Stimulated activated CD8-positive, alpha-beta memory T cell treated with anti-CD3 and anti-CD28 coated beads, Interleukin-7, amount 100 ng/mL, for 1 hour (primary cell): ENCODE results near the gene SLC19A2.
A peak's percentile ranks its signal among the peaks of the same experiment; 100 is the strongest.

Source experiments
- DNase-seq, 2 donors: peaks; one replicate each; pipeline ENCODE4 v3.0.0-alpha.2; 2020; ENCODE audit warnings: low read depth in 2 of 2

Gene SLC19A2

DNA sequence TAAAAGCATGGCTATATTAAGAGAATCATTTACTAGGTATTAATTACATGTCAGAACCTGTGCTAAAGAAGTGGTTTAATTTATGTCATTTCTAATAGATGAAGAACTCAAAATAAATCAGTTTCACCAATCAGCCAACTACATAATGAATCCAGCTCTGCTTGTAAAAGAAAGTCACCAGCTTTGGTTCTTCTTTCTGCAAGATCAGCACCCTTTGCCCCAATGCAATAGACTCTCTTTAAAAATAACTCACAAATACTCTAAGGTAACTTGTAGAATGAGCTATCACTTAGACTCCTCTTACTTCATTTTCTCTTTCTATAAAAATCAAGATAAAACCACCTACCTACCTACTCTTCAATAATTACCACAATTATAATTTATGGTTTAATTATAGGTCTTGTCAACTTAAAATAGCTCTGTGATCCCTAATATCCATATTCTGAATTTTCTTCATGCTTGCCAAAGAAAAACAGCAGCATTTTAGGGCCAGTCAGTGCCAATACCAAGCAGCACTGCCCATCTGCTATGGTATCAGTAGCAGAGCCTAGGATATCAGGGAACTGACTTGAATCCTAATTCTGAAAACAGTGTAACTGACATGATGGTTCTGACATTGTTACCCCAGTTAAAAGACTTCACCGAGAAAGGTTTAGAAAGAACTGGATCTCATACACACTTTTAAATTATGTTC is 11.3 kb downstream of the SLC19A2 start:
- DNase-seq, result no peak

DNA sequence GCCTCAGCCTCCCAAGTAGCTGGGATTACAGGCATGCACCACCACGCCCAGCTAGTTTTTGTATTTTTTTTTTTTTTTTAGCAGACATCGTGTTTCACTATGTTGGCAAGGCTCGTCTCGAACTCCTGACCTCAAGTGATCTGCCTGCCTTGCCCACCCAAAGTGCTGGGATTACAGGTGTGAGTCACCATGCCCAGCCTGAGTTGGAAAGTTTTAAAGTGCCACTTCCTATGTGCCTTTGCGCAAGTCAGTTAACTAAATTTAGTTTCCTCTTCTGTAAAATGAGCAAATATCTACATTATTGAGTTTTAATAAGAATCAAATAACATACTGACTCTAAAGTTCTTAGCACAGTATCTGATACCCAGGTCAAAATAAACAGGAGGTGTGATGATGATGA is 12.4 kb downstream of the SLC19A2 start:
- DNase-seq, result no peak

DNA sequence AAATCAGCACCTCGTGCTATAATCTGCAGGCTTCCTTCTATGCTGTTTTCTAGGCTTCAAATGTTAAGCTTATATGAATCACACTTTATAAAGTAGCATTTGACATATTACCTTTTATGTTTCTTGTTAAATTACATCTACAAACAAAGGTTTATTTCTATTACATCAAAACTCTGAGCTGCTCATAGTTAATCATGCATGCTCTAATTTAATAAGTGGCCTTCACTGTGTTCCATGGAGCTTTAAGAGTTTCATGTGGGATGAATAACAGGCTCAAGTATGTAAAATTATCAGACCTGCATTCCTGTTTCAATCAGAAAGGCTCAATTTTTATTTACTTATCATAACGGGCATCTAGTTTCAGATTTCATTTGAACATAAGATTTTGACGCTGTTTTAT is 13.0 kb downstream of the SLC19A2 start:
- DNase-seq, result no peak

DNA sequence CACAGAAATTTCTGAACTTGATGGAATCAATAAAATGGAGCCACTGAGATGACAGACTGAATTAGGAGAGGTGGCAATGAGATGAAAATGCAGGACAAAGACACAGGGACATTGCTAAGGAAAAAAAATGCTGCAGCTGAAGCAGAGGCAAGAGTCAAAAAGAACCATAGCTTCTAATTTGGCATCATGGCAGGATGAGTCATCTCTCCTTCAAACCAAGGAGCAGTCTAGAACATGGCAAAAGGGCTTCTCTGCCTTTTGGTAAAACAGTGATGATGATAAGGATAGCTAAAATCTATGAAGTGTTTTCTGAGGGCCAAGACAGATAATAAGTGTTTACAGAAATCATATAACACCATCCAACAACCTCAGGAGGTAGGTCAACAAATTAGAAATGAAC is 16.8 kb downstream of the SLC19A2 start:
- DNase-seq, result no peak

DNA sequence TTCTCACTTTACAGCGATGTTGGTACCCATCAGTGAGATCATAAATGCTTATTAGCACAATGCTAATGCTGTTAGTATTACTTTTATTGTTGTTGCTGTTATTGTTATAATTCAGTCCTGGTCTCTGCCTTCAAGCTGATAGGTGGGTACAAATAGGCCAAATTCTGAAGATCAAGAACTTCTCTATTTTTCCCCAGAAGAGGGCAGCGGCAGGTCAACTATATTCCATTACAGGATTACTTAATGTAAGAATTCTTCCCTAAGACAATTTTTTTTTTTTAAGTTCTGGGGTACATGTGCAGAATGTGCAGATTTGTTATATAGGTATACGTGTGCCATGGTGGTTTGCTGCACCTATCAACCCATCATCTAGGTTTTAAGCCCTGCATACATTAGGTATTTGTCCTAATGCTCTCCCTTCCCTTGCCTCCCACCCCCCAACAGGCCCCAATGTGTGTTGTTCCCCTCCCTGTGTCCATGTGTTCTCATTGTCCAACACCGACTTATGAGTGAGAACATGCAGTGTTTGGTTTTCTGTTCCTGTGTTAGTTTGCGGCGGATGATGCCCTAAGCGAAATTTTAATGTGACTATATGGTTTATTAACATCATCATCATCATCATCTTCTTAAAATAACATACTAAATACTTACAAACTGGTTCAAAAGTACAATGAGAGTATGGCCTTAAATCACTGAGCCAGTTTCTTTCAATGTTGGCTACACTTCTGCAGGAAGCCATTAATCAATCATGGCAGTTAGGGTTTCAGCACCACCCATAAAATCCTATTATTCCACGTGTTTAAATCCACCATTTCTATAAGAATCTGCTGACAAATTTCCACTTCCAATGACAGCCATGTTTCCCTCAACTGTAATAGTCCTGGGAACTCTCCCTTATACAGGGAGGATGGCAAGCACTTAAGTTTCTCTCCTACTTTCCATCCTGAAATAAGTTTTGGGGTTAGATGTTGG is 19.2 kb downstream of the SLC19A2 start:
- DNase-seq, result no peak

DNA sequence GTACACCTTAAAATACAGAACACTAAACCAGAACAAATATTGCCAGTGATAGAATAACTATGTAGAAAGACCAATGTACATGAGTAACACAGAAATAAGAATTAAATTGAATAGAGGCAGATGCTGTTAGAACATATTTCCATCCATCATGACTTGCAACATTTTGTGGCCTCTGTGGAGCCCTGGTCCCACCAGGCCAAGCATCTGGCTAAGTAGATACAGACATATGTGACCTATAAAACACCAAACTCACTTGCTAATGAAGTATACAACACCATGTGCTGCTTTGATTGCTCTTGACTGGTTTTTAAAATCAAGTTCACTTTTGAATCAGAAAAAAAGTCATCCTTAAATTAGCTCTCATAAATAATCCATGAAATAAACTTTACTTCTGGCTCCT is 20.5 kb downstream of the SLC19A2 start:
- DNase-seq, result no peak

DNA sequence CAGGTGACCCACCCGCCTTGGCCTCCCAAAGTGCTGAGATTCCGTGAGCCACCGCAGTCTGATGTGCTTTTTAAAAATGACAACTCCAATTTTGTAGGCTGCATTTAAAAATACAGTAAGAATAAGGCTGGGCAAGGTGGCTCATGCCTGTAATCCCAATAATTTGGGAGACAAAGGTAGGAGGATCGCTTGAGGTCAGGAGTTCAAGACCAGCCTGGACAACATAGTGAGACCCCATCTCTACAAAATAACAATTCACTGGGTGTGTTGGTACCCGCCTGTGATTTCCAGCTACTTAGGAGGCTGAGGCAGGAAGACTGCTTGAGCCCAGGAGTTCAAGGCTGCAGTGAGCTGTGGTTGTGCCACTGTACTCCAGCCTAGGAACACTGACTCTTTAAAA is 23.4 kb downstream of the SLC19A2 start:
- DNase-seq, result no peak

DNA sequence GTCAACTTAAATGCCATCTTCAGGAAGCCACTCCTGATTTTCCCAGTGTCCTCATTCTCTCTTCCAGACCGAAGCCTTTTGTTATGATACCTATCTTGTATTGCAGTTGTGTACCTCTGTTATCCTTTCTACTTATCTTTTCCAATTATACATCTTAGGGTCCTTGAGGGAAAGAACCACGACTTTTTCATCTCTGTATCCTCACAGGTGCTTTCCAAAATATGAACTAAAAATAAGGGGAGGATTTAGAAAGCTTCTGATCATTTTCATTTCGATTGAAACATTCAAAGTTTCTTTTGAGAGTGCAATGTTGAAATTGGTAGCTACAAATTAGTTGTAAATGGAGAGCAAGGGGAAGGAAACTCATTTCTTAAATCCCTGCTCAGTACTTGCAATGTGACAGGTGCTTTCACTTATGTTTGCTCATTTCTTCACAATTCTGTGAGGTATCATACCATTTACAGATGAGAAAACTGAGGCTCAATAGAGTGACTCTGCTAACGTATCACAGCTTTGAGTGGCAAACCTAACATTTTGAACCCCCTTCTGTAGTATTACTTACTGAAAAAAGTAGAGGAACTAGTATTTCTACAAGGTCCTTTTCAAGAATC is 24.2 kb downstream of the SLC19A2 start:
- DNase-seq, result no peak

DNA sequence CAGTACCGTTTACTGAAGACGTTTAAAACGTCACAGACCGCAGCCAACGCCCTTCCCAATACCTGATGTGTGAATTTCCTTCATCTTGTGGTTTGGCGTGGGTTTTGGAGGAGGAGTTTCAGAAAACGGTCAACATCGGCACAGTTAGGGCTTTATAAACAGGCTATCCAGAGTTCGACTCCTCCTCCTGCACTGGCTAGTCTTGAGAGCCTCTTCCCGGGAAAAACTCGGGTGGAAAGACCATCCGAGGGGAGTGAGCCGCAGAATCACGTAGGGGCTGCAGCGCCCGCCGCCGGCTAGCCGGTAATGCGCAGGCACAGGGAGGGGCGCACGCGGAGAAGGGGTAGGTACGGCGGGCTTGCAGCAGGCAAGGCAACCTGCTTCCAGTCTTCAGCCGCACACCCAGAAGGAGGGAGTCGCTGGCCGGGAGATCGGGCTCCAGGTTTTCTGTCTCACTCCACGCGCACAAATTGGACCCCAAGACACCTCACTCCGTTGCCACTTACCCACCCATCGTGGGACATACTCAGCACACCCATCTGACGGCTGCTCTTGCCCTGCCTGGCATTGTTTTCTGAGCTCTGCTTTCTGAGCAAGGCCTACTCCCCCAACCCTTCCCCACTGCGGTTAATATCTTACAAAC is 25.4 kb downstream of the SLC19A2 start:
- DNase-seq, result no peak

DNA sequence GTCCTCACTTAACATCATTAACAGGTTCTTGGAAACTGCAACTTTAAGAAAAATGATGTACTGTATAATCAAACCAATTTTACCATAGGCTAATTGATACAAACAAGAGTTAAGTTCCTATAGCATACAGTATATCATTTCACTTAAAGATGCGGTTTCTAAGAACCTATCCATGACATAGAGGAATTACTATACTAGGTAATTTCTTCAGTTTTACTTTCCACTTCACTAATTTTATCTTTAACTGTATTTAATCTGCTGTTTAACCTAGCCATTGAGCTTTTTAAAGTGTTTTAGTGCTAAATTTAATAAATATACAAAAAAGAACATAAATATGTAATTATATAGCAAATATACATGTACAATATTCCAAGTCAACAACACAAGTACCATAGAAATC is 28.3 kb downstream of the SLC19A2 start:
- DNase-seq, result no peak

DNA sequence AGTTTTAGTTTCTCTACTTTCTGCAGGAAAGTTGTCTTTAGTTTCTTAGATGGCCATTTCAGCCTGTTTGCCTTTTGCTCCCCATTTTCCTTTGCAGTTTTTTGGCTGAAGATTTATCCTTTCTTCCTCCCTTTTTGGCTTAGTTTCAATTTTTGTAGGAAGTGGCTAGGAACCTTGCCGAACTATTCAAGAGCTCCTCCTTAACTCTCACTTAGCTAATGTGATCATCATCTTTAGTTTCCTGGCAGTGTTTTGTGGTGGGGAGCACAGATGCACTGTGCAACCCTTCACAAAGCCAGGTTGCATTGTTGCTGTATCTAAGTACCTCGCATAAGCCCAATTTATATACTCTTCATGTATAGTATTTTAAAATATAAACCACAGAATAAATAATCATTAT is 29.7 kb downstream of the SLC19A2 start:
- DNase-seq, result no peak

DNA sequence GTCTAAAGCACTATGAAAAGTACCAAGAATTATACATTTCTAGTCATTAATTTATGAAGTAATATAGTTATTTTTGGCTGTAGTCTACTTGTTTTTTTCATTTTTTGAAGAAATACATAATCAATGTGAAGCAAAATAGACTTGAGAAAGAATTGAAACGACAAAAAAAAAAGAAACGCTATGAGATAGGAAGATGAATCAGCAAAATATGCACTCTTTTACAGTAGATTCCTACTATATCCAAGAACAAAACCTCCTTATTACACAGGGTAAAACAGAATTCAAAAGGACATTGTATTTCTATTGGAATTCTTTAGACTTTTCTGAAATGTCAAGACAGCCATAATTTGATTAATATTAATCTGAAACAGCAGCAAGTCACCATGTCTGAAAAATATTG is 32.8 kb downstream of the SLC19A2 start:
- no peak for DNase-seq

DNA sequence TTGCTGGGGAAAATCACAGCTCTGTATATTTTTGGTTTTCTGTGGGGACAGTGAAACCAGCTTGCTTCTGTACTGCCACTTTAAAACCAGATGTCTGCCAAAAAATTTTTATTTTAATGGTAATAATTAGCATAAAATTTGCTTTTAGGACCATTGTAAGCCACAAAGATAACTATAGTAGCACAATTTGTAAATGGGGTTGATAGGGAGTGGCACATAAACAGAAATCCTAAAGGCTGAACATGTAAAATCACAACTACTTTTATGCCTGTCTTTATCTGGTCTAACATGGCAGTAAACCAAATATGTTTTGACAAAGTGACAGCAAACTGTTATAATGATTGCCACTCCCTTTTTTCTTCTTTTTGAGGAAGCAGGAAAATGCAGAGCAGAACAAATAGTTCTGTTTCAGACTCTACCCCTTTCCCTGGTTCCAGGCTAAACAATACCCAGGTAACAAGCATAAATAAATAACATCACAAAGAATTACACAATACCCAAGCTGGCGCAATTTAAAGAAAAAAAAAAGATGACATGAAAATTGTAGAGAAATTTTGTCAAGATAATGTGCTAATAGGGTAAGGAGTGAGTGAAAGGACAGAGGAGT is 34.4 kb downstream of the SLC19A2 start:
- DNase-seq, result no peak

DNA sequence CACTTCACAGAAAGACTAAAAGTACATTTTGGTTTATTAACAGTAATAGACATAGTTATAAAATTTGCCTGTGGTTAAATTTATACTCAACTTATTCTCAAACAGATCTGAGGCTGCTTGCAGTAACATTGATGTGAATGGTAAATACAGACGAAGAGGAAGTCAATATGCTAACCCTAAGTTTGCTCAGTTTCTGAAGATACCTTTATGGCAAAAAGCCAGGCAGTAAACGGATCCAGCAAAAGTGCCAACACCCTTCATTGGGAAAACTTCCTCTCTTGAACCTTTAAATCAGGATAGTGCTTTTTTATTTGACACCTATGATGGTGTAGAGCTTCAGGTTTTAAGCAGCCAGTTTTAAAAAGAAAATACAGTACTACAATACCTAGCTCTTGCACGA is 41.8 kb downstream of the SLC19A2 start:
- DNase-seq, result no peak

DNA sequence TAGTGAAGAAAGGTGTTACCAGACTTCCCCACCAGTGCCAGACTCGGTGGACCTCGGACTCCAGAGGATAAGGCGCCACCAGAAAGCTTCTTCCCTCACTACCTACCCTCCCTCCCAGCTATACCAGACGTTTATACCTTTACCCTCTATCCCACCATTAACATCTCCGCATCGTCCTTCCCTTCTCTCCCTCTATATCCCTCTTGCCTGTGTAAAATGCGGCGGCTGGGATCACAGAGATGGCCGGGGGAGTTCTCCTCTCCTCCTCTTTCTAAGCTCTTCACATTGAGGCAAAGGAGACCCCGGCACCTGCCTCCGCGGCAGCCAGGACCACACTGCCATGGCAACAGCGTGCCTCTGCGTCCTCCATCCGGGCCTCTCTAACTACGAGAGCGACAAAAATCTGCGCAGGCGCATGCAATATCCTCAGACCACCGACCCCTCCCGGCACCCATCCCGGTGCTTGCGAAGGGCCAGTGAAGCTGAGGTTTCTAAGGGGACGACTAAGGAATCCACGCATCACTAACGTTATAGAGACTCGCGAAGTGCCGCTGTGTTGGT is 58.6 kb downstream of the SLC19A2 start, which contains the start of gene CCDC181:
Gene CCDC181, minus strand, starts transcription at position 394 of the 561 bp plus-strand sequence. CDS start 2,547 bp downstream, outside the sequence.
- DNase-seq, result peak in 1 of 2 donors; percentile 11

DNA sequence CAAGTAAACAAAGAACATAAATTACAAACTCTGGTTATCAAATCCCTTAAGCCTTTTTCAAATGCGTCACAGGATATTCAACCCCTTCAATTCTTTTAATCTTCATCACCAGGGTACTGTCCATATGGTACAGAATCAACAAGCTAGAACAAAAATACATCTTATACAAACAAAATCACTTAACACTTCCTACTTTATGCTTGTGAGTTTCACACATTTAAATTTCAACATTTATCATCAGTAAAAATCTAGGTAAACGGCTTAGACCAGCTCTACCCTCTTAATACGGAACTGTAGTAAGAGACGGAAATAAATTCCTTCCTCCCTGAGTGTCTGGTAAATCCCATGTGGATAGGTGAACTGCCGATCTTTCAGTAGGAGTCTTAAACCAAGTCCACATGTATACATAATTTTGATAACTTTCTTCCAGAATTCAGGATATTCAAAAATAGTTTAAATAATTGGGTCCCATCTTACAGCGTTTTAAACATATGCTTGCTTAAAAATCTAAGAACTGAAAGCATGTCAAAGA is 59.5 kb downstream of the SLC19A2 start:
- no peak for DNase-seq

DNA sequence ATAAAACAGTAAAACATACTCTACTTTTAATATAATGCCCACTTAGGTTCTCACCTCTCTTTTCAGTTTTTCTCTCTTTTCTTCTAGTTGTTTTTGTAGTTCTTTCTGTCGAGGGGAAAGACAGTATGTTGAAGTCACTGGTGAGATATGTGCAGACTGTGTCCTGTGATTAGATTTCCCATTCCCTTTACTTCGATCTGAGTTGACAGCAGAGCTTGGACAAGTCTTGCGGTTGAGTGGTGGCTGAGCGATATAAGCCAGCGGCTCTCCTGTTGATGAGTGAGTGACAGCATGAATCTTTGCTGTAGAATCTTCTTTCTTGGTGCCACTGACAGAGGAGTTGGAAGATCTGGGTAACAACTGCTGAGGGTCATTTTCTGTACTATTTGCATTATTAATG is 64.4 kb downstream of the SLC19A2 start:
- no peak for DNase-seq

DNA sequence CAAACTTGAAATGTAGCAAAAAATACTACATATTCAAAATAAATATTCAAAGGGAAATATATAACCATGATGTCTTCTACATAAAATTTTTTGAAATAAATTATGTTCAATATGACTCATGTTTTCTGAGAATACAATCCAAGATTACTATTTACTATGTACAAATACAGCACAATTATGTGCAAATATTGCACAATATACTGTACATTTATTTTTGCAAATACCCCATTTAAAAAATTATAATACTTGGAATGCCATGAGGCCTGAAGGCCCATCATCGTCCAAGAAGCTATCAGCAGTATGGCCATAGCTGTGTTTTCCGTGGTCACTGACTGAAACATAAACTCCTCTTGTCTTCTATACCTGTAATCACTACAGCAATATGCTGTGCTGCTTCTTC is 70.8 kb downstream of the SLC19A2 start:
- DNase-seq, result no peak
